Measurements from ENCODE around the gene GTF2H1.
"Not testable (repeated sequence)": the region's sequence is repeated elsewhere in the genome, so short reads cannot be mapped to it uniquely, and the experiment has no call there.

GTF2H1 gene

GRCh38 chr11:18394275-18394927 is 72.0 kb downstream of the GTF2H1 start, which contains the start of gene LDHA:
Gene LDHA (plus strand): TSS chr11:18394563. CDS start chr11:18396843, 2,280 bp downstream.
- DNase-seq (ENCODE audit: low read depth, low spot score), result peak; percentile 99
- peak within 1 kb of the TSS; percentile 100 for H3K4me3 ChIP-seq (ENCODE audit: low read depth, low read length)
- in situ Hi-C loops (cut with HindIII; ENCODE audit: low sequenced_read_pairs), result no loop called here
- no peak for TF ChIP-seq CTCF (IDR thresholded peaks at IDR 0.05; ENCODE audit: low read depth, low read length)

- TF ChIP-seq CTCF (IDR thresholded peaks at IDR 0.05; ENCODE audit: low read depth, low read length), result no peak
- DNase-seq (ENCODE audit: low read depth, low spot score), result no peak
- in situ Hi-C loops (cut with HindIII; ENCODE audit: low sequenced_read_pairs), result no loop called here
- peak overlapping the region; percentile 100 for H3K4me3 ChIP-seq (ENCODE audit: low read depth, low read length)
Measured at GRCh38 chr11:18394928-18395734, 72.8 kb downstream of the GTF2H1 start.

- in situ Hi-C loops (cut with HindIII; ENCODE audit: low sequenced_read_pairs), result no loop called here
- DNase-seq (ENCODE audit: low read depth, low spot score), result peak; percentile 100
- no peak for TF ChIP-seq CTCF (IDR thresholded peaks at IDR 0.05; ENCODE audit: low read depth, low read length)
- H3K4me3 ChIP-seq (ENCODE audit: low read depth, low read length), result peak overlapping the region; percentile 100
Measured at GRCh38 chr11:18395735-18396504, 73.6 kb downstream of the GTF2H1 start.

GRCh38 chr11:18397921-18398320 is 75.6 kb downstream of the GTF2H1 start:
- no peak overlapping the region for H3K4me3 ChIP-seq (ENCODE audit: low read depth, low read length)
- no peak for TF ChIP-seq CTCF (IDR thresholded peaks at IDR 0.05; ENCODE audit: low read depth, low read length)
- in situ Hi-C loops (cut with HindIII; ENCODE audit: low sequenced_read_pairs), result no loop called here

GRCh38 chr11:18401077-18401476 is 78.7 kb downstream of the GTF2H1 start:
- H3K4me3 ChIP-seq (ENCODE audit: low read depth, low read length); in situ Hi-C loops (cut with HindIII; ENCODE audit: low sequenced_read_pairs); DNase-seq (ENCODE audit: low read depth, low spot score): not testable (repeated sequence)

More at GRCh38 chr11:18397921-18398320, 75.6 kb downstream of the GTF2H1 start:
- DNase-seq (ENCODE audit: low read depth, low spot score), result no peak

GRCh38 chr11:18404062-18404461 is 81.7 kb downstream of the GTF2H1 start:
- in situ Hi-C loops (cut with HindIII; ENCODE audit: low sequenced_read_pairs), result no loop called here
- no peak for DNase-seq (ENCODE audit: low read depth, low spot score)
- H3K4me3 ChIP-seq (ENCODE audit: low read depth, low read length), result no peak overlapping the region
- no peak for TF ChIP-seq CTCF (IDR thresholded peaks at IDR 0.05; ENCODE audit: low read depth, low read length)

GRCh38 chr11:18407400-18407799 is 85.0 kb downstream of the GTF2H1 start:
- H3K4me3 ChIP-seq (ENCODE audit: low read depth, low read length); DNase-seq (ENCODE audit: low read depth, low spot score); in situ Hi-C loops (cut with HindIII; ENCODE audit: low sequenced_read_pairs): not testable (repeated sequence)

All from astrocyte of the spinal cord (primary cell).